Vagina (tissue), 2 donors: Measurements from ENCODE around the gene TSPAN9.

Source experiments
- CTCF ChIP-seq, 3 experiments: fragments of 450-650 bp in 2 of 3; fragments of 200-600 bp in 1 of 3; sonication (generic) in 1 of 3; IDR thresholded peaks; one replicate each; pipeline ENCODE4 v1.5.1; 2017 to 2019; ENCODE audit warnings: antibody characterized with exemption in 3 of 3, mild to moderate bottlenecking in 2 of 3, moderate library complexity in 2 of 3
- POLR2A ChIP-seq, 2 donors: fragments of 450-650 bp; IDR thresholded peaks; one replicate each; pipeline ENCODE4 v1.6.1; 2017; ENCODE audit warnings: antibody characterized with exemption in 2 of 2, mild to moderate bottlenecking in 2 of 2, moderate library complexity in 2 of 2
- POLR2AphosphoS5 ChIP-seq, 2 donors: sonication (generic); formaldehyde crosslinking; IDR thresholded peaks; one replicate each; pipeline ENCODE4 v1.9.0; 2017; ENCODE audit warnings: antibody characterized with exemption in 2 of 2, mild to moderate bottlenecking in 2 of 2, low read depth in 1 of 2; ENCODE audit not compliant: insufficient read depth in 1 of 2

GRCh38 chr12:3043406-3043805 lies 33.8 kb upstream of the TSPAN9 start:
- TF ChIP-seq CTCF (IDR thresholded peaks at IDR 0.05) (no peak), POLR2AphosphoS5 (IDR thresholded peaks at IDR 0.05; ENCODE audit: insufficient read depth in 1 of 2, low read depth in 1 of 2) (no peak), POLR2A (IDR thresholded peaks at IDR 0.05) (no peak)
